ENCODE measurements around the gene ATP5F1A.
"Not testable (repeated sequence)": the region's sequence is repeated elsewhere in the genome, so short reads cannot be mapped to it uniquely, and the experiment has no call there.

Gene ATP5F1A

GRCh38 chr18:46072959-46073358 is 25.1 kb downstream of the ATP5F1A start:
- no peak for DNase-seq

DNA sequence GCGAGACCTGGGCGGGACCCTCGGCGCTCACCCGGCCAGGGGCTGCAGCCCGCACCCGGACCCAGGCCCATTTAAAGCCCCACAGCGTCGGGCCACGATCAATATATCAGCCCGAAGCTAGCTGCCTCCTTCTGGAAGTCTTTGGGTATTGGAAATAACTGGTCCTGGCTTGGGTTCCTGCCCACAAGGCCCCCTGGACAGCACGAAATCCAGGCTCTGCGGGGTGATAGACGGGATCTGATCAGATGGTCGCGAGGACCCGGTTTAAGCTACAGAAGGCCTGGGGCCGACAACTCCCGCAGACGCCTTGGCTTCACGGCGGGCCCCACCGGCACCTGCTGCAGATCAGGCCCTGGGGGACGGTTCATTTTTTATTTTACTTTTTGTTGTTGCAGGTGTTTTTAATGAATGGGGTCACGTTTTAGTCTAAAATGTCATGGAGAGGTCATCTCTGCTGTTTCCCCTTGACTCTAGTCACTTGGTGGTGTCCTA is 25.7 kb downstream of the ATP5F1A start:
- DNase-seq, result no peak

DNA sequence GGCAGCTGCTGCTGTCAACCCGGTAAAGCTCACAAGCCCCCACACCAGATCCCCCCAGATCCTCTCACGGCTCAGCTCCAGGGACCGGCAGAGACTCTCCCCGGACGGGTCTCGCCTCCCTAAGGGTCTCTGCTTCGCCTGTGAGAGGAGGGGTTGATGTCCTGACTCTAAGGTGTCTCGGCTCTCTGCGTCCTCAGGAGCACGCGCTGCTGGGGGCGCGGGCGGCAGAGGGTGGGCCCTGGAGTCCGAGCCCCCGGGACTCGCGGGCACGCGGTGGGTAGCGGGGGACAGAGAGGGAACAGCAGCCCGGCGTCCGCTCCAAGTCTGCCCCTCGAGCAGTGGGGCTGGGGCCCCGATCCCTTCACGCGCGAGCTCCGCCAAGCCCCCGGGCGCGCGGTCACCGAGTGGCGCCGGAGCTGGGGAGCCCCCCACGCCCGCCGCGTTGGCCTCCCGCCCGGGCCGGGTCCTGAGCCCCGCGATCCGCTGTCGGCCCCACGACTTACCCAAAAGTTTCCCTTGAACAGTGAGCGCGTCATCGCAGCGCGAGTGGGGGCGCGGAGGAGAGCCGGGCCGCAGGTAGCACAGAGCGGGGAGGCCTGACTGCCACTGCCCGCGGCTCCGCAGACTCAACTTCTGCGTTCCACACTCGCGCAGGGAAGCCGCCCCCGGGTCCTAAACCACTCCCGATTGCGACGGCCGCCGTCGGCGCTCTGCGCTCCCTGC is 26.3 kb downstream of the ATP5F1A start, which contains the start of gene PSTPIP2:
TSS of gene PSTPIP2 (minus strand) at position 608 of the 723 bp plus-strand sequence. CDS start at position 536, 72 bp downstream.
- DNase-seq, result no peak

DNA sequence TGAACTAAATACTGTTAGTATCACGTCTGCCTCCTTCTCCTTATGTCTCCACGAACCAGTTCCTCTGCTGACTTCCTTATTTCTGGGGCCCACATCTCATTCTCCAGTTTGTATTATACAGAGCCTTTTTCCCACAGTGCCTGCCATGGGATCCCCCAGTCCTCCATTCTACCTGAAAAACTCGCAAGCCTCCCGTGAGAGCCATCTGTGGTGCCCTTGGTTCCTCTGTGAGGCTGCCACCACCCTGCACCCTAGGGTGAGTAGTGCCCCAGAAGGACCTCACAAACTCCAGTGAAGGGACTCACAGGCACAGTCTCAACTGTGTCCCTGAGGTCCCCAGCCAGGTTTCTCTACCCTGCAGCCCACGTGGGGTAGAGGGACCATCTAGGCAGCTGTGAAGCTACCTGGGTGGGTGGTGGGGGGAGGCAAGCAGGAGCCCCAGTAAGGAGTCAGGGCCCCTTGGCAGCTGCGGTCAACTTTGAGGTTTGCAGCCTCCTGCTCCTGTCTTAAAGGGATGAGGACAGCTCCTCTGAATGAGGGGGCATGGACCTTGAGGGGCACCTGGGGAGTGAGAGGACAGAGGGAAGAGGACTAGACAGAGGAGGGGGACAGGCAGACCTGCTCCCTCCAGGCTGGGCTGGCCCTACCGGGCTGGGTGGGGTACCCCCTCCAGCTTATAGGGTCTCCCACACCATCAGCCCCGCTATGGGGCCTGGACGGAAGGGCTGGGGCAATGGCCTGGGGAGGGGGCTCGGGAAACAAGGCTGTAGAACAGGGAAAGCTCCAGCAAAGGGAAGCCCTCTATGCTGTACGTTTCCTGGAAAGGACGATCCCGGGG is 27.1 kb downstream of the ATP5F1A start:
- no peak for DNase-seq

GRCh38 chr18:46070232-46070631 is 27.9 kb downstream of the ATP5F1A start:
- DNase-seq, result no peak

- DNase-seq, result no peak
Observed at GRCh38 chr18:46069524-46069923, 28.6 kb downstream of the ATP5F1A start.

DNA sequence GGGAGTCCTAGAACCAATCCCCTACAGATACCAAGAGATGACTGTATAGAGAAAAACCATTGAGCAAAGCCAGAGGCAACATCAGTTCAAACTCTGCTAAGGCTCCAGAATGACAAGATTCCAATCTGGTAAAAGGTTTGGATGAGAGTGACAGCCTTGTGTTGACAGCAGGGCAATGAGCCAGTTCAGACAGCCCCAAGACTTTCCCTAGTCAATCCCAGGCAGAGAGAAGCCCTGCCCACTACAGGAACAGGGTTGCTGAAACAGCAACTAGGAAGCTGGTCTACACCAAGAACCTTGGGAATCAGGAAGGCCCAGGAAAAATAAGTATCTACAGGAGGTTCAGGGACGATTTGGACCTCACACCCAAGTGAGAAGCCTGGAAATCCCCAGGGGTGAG is 29.3 kb downstream of the ATP5F1A start:
- DNase-seq, result no peak

GRCh38 chr18:46067438-46068007 is 30.6 kb downstream of the ATP5F1A start:
- DNase-seq, result no peak

GRCh38 chr18:46062781-46063180 is 35.3 kb downstream of the ATP5F1A start:
- no peak for DNase-seq

DNA sequence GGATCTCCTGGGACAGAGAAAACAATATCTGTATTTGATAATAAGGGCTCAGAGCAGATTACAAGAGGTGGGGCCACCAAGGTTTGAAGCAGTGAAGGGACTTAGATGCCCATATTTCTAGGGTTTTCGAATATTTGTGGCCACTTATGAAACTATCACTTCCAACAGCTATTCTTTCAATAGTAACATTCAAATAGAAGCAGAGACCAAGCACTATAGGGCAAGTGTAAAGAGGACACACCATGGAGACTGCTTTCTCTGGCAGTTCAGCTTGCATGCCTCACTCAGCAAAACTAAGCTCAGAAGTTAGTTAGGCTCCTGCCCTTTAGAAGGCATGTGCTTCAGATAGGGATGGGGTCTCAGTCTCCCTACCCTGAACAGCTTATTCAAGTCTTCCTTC is 36.3 kb downstream of the ATP5F1A start:
- no peak for DNase-seq

- no peak for DNase-seq
Observed at GRCh38 chr18:46061387-46061786, 36.7 kb downstream of the ATP5F1A start.

DNA sequence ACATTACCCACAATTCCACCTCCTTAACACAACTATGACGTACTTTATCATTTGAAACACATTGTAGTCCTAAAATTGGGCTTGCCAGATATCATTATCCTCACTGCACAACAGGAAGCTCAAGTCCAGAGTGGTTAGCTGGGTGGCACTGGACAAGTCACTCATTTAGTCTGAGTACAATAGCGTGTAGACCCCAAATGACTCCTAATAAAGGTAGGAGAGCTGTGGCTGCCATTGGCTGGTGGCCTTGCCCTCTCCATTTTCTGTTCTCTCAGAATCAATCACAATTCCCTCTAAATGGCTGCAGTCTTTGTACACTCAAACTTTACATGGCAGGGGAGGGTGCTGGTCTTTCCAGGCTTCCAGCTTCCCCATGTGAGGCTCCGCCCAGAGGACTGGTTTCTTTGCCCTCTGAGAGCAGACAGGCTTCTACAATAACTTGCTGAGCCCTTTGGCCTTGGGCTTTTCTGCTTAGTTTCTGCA is 37.7 kb downstream of the ATP5F1A start:
- no peak for DNase-seq

GRCh38 chr18:46055838-46056230 is 42.3 kb downstream of the ATP5F1A start:
- DNase-seq, result no peak

- DNase-seq, result no peak
Observed at GRCh38 chr18:46054956-46055837, 42.9 kb downstream of the ATP5F1A start.

DNA sequence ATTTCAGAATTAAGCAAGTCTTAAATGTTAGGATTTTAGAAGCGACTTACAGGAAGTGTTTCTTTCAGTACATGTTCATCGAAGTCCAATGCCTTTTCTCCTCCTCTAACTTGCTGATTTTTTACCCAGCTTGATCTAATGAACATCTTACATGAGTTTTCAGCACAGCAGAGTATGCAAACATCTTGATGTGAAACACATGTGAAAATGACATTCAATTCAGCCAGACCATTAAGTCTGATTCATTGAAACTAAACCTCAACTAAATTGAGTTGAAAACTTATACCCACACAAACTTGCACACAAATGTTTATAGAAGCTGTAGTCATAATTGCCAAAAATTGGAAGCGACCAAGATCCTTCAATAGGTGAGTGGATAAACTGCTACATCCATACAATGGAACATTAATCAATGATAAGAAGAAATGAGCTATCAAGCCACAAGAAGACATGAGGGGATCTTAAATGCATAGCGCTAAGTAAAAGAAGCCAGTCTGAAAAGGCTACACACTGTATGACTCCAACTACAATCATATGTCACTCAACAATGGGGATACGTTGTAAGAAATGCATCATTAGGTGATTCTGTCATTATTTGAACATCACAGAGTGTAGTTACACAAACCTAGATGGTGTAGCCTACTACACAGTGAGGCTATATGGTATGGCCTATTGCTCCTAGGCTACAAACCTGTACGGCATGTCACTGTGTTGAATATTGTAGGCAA is 44.6 kb downstream of the ATP5F1A start:
- DNase-seq, result no peak

GRCh38 chr18:46051731-46052461 is 46.2 kb downstream of the ATP5F1A start:
- no peak for DNase-seq

DNA sequence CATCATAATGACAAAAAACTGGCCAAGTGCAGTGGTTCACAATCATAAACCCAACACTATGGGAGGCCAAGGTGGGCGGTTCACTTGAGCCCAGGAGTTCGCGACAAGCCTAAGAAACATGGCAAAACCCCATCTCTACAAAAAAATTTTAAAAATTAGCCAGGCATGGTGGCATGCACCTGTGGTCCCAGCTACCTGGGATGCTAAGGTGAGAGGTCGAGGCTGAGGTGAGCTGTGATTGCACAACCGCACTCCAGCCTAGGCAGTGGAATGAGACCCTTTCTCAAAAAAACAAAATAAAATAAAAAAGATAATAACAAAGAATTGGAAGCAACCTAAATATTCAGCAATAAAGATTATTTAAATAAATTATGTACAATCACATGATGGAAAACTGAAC is 47.8 kb downstream of the ATP5F1A start:
- DNase-seq, result no peak

- no peak for DNase-seq
Observed at GRCh38 chr18:46048641-46049040, 49.5 kb downstream of the ATP5F1A start.

DNA sequence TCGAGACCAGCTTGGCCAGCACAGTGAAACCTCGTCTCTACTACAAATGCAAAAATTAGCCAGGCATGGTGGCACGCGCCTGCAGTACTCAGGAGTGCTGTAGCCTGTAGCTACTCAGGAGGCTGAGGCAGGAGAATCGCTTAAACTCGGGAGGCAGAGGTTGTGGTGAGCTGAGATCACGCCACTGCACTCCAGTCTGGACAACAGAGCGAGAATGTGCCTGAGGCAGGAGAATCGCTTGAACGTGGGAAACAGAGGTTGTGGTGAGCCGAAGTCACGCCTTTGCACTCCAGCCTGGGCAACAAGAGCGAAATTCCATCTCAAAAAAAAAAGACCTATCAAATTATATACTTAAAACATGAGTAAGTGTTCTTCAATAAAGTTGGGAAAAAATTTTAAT is 50.7 kb downstream of the ATP5F1A start:
- not testable (repeated sequence) for DNase-seq

DNA sequence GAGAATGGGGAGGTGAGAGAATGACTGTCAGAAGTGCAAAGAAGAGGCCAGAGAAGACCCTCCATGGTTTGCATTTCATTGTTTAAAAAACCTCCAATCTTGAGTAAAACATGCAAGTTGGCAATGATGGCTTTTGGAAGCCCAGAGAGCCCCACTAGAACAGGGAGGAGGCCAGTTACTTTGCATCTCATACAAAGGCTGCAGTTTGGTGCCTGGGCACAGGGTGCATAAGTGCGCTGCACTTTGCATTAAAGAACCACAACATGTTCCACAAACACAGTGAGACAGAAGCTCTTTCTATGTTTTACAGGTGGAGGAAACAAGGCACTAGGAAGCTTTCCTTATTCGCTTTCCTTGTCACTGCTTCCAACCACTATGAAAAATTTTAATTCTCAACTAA is 51.4 kb downstream of the ATP5F1A start:
- DNase-seq, result no peak

DNA sequence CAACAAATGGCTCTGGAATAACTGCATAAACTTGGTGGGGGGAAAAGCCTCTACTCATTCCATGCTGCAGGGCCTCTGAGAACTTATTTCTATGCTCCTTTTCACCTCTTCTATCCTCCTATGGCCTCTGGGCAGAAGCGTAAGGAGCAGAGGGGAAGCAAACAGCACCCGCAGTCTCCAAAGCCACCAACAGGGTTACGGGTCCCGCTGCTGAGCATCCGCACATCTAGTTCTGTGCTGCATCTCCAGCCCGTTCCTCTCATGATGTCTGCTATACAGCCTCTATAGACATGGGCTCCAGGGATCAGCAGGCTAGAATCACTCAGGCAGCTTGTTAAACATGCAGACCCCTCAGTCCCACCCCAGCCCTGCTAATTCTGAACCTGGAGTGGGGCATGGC is 52.0 kb downstream of the ATP5F1A start:
- DNase-seq, result no peak
